Uterus (tissue), 2 donors: ENCODE results near the gene WDR77.

Source experiments
- POLR2A ChIP-seq, 2 donors: fragments of 450-650 bp; IDR thresholded peaks; one replicate each; pipeline ENCODE4 v1.6.1; 2016; ENCODE audit warnings: antibody characterized with exemption in 2 of 2, mild to moderate bottlenecking in 1 of 2, moderate library complexity in 1 of 2
- TF ChIP-seq, protein P1 (sequence below), 4 experiments: fragments of 200-600 bp in 2 of 4; fragments of 450-650 bp in 2 of 4; sonication (generic) in 2 of 4; IDR thresholded peaks; one replicate each; pipeline ENCODE4 v1.5.1; 2016 to 2019; ENCODE audit warnings: antibody characterized with exemption in 4 of 4, mild to moderate bottlenecking in 2 of 4, moderate library complexity in 1 of 4

- TF ChIP-seq, protein P1, sequence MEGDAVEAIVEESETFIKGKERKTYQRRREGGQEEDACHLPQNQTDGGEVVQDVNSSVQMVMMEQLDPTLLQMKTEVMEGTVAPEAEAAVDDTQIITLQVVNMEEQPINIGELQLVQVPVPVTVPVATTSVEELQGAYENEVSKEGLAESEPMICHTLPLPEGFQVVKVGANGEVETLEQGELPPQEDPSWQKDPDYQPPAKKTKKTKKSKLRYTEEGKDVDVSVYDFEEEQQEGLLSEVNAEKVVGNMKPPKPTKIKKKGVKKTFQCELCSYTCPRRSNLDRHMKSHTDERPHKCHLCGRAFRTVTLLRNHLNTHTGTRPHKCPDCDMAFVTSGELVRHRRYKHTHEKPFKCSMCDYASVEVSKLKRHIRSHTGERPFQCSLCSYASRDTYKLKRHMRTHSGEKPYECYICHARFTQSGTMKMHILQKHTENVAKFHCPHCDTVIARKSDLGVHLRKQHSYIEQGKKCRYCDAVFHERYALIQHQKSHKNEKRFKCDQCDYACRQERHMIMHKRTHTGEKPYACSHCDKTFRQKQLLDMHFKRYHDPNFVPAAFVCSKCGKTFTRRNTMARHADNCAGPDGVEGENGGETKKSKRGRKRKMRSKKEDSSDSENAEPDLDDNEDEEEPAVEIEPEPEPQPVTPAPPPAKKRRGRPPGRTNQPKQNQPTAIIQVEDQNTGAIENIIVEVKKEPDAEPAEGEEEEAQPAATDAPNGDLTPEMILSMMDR (IDR thresholded peaks at IDR 0.05), result no peak
- no peak for TF ChIP-seq POLR2A (IDR thresholded peaks at IDR 0.05)
These were observed 21.5 kb upstream of the WDR77 start for GRCh38 chr1:111470596-111470995.
